ENCODE results near the gene CLIC4. TPM values are rescaled to one million over a fixed set of nuclear protein-coding genes. Genes with fewer than 3 reads are reported as not detected.
"Not testable (repeated sequence)": the region's sequence is repeated elsewhere in the genome, so short reads cannot be mapped to it uniquely, and the experiment has no call there.

CLIC4 gene
- total RNA-seq, 1 experiment from 2014 or later = 87.4 TPM

GRCh38 chr1:24886241-24886640 lies 141.0 kb downstream of the CLIC4 start:
- H3K79me2 ChIP-seq (ENCODE audit: low read length) = no peaks in the 10 kb centered on the region
- H3K27ac ChIP-seq (ENCODE audit: low read length) = no peak overlapping the region
- no peak for DNase-seq
- H3K9me3 ChIP-seq (ENCODE audit: low read length) = no peaks in the 10 kb centered on the region
- no peak overlapping the region for H2AFZ ChIP-seq (ENCODE audit: low read length)
- H4K20me1 ChIP-seq (ENCODE audit: insufficient read depth, low read depth, low read length) = no peaks in the 10 kb centered on the region
- no peaks in the 10 kb centered on the region for H3K36me3 ChIP-seq (ENCODE audit: insufficient read depth, low read length)
- no peak overlapping the region for H3K4me3 ChIP-seq (ENCODE audit: low read length)
- no peak overlapping the region for H3K4me2 ChIP-seq (ENCODE audit: low read depth, low read length, poor library complexity, severe bottlenecking)
- H3K9ac ChIP-seq (ENCODE audit: low read length) = no peak overlapping the region
- H3K9me2 ChIP-seq (replicated peaks; ENCODE audit: insufficient read depth, low read length) = no peaks in the 10 kb centered on the region
- H3K4me1 ChIP-seq (ENCODE audit: low read length) = no peaks in the 10 kb centered on the region
- H3K27me3 ChIP-seq (ENCODE audit: low read length) = no peaks in the 10 kb centered on the region

GRCh38 chr1:24888061-24888970 lies 143.1 kb downstream of the CLIC4 start:
- Histone ChIP-seq H3K9me3 (ENCODE audit: low read length) (no peaks in the 10 kb centered on the region), H3K9me2 (replicated peaks; ENCODE audit: insufficient read depth, low read length) (no peaks in the 10 kb centered on the region), H3K27me3 (ENCODE audit: low read length) (no peaks in the 10 kb centered on the region), H3K4me2 (ENCODE audit: low read depth, low read length, poor library complexity, severe bottlenecking) (no peak overlapping the region), H3K4me3 (ENCODE audit: low read length) (no peak overlapping the region), H2AFZ (ENCODE audit: low read length) (no peak overlapping the region), H3K27ac (ENCODE audit: low read length) (no peak overlapping the region), H3K36me3 (ENCODE audit: insufficient read depth, low read length) (no peaks in the 10 kb centered on the region), H3K9ac (ENCODE audit: low read length) (no peak overlapping the region), H3K4me1 (ENCODE audit: low read length) (no peaks in the 10 kb centered on the region), H4K20me1 (ENCODE audit: insufficient read depth, low read depth, low read length) (no peaks in the 10 kb centered on the region), H3K79me2 (ENCODE audit: low read length) (no peaks in the 10 kb centered on the region)
- DNase-seq = no peak

GRCh38 chr1:24888971-24889676 lies 143.9 kb downstream of the CLIC4 start:
- H3K4me3 ChIP-seq (ENCODE audit: low read length) = no peak overlapping the region
- no peak overlapping the region for H3K9ac ChIP-seq (ENCODE audit: low read length)
- H2AFZ ChIP-seq (ENCODE audit: low read length) = no peak overlapping the region
- no peaks in the 10 kb centered on the region for H3K9me2 ChIP-seq (replicated peaks; ENCODE audit: insufficient read depth, low read length)
- H3K36me3 ChIP-seq (ENCODE audit: insufficient read depth, low read length) = no peaks in the 10 kb centered on the region
- no peaks in the 10 kb centered on the region for H3K4me1 ChIP-seq (ENCODE audit: low read length)
- no peaks in the 10 kb centered on the region for H4K20me1 ChIP-seq (ENCODE audit: insufficient read depth, low read depth, low read length)
- no peaks in the 10 kb centered on the region for H3K9me3 ChIP-seq (ENCODE audit: low read length)
- no peak overlapping the region for H3K4me2 ChIP-seq (ENCODE audit: low read depth, low read length, poor library complexity, severe bottlenecking)
- H3K79me2 ChIP-seq (ENCODE audit: low read length) = no peaks in the 10 kb centered on the region
- no peaks in the 10 kb centered on the region for H3K27me3 ChIP-seq (ENCODE audit: low read length)
- no peak overlapping the region for H3K27ac ChIP-seq (ENCODE audit: low read length)
- no peak for DNase-seq

- H3K79me2 ChIP-seq (ENCODE audit: low read length) = no peaks in the 10 kb centered on the region
- H3K9ac ChIP-seq (ENCODE audit: low read length) = no peak overlapping the region
- H3K27me3 ChIP-seq (ENCODE audit: low read length) = no peaks in the 10 kb centered on the region
- H3K9me2 ChIP-seq (replicated peaks; ENCODE audit: insufficient read depth, low read length) = no peaks in the 10 kb centered on the region
- H4K20me1 ChIP-seq (ENCODE audit: insufficient read depth, low read depth, low read length) = no peaks in the 10 kb centered on the region
- H3K36me3 ChIP-seq (ENCODE audit: insufficient read depth, low read length) = no peaks in the 10 kb centered on the region
- H3K4me3 ChIP-seq (ENCODE audit: low read length) = no peak overlapping the region
- no peak overlapping the region for H2AFZ ChIP-seq (ENCODE audit: low read length)
- H3K9me3 ChIP-seq (ENCODE audit: low read length) = no peaks in the 10 kb centered on the region
- H3K4me1 ChIP-seq (ENCODE audit: low read length) = no peaks in the 10 kb centered on the region
- H3K4me2 ChIP-seq (ENCODE audit: low read depth, low read length, poor library complexity, severe bottlenecking) = no peak overlapping the region
- DNase-seq = no peak
- no peak overlapping the region for H3K27ac ChIP-seq (ENCODE audit: low read length)
Measured at GRCh38 chr1:24890887-24891286, 145.6 kb downstream of the CLIC4 start.

GRCh38 chr1:24891367-24891766 lies 146.1 kb downstream of the CLIC4 start:
- H2AFZ ChIP-seq (ENCODE audit: low read length); H4K20me1 ChIP-seq (ENCODE audit: insufficient read depth, low read depth, low read length); H3K4me1 ChIP-seq (ENCODE audit: low read length); H3K79me2 ChIP-seq (ENCODE audit: low read length); H3K9me2 ChIP-seq (replicated peaks; ENCODE audit: insufficient read depth, low read length); H3K36me3 ChIP-seq (ENCODE audit: insufficient read depth, low read length); DNase-seq; H3K9ac ChIP-seq (ENCODE audit: low read length); H3K9me3 ChIP-seq (ENCODE audit: low read length); H3K27ac ChIP-seq (ENCODE audit: low read length); H3K4me3 ChIP-seq (ENCODE audit: low read length); H3K27me3 ChIP-seq (ENCODE audit: low read length); H3K4me2 ChIP-seq (ENCODE audit: low read depth, low read length, poor library complexity, severe bottlenecking): not testable (repeated sequence)

- Histone ChIP-seq H3K79me2 (ENCODE audit: low read length) (no peaks in the 10 kb centered on the region), H2AFZ (ENCODE audit: low read length) (no peak overlapping the region), H3K9me2 (replicated peaks; ENCODE audit: insufficient read depth, low read length) (no peaks in the 10 kb centered on the region), H3K4me3 (ENCODE audit: low read length) (no peak overlapping the region), H3K9me3 (ENCODE audit: low read length) (no peaks in the 10 kb centered on the region), H3K27ac (ENCODE audit: low read length) (no peak overlapping the region), H3K36me3 (ENCODE audit: insufficient read depth, low read length) (no peaks in the 10 kb centered on the region), H3K4me2 (ENCODE audit: low read depth, low read length, poor library complexity, severe bottlenecking) (no peak overlapping the region), H3K9ac (ENCODE audit: low read length) (no peak overlapping the region), H3K27me3 (ENCODE audit: low read length) (no peaks in the 10 kb centered on the region), H4K20me1 (ENCODE audit: insufficient read depth, low read depth, low read length) (peaks cover 7% of the 10 kb centered on the region), H3K4me1 (ENCODE audit: low read length) (no peaks in the 10 kb centered on the region)
- DNase-seq = no peak
Measured at GRCh38 chr1:24892188-24893153, 147.2 kb downstream of the CLIC4 start.

GRCh38 chr1:24893431-24893830 lies 148.2 kb downstream of the CLIC4 start:
- Histone ChIP-seq H3K4me3 (ENCODE audit: low read length) (no peak overlapping the region), H3K9me3 (ENCODE audit: low read length) (no peaks in the 10 kb centered on the region), H3K79me2 (ENCODE audit: low read length) (no peaks in the 10 kb centered on the region)

More at GRCh38 chr1:24893431-24893830, 148.2 kb downstream of the CLIC4 start:
- Histone ChIP-seq H3K9ac (ENCODE audit: low read length) (no peak overlapping the region), H3K9me2 (replicated peaks; ENCODE audit: insufficient read depth, low read length) (no peaks in the 10 kb centered on the region), H4K20me1 (ENCODE audit: insufficient read depth, low read depth, low read length) (peaks cover 12% of the 10 kb centered on the region), H3K4me2 (ENCODE audit: low read depth, low read length, poor library complexity, severe bottlenecking) (no peak overlapping the region), H3K36me3 (ENCODE audit: insufficient read depth, low read length) (no peaks in the 10 kb centered on the region), H3K27ac (ENCODE audit: low read length) (no peak overlapping the region), H2AFZ (ENCODE audit: low read length) (no peak overlapping the region), H3K27me3 (ENCODE audit: low read length) (no peaks in the 10 kb centered on the region), H3K4me1 (ENCODE audit: low read length) (no peaks in the 10 kb centered on the region)
- no peak for DNase-seq

Data from Karpas-422 (cell line).